Esophagus squamous epithelium (tissue), 5 donors: ENCODE data around the gene MAN2A1. TPM values are rescaled to one million over a fixed set of nuclear protein-coding genes. Genes with fewer than 3 reads are reported as not detected.

Experiments used
- DNase-seq: peaks from one replicate; lab custom pipeline; 2025; lab: John Stamatoyannopoulos, UW
- H3K27ac ChIP-seq, 4 donors: fragments of 200-600 bp; sonication (generic); one replicate each; pipeline ENCODE4 v1.5.1; 2016 to 2019; ENCODE audit warnings: mild to moderate bottlenecking in 1 of 4
- H3K27me3 ChIP-seq, 4 donors: fragments of 200-600 bp; sonication (generic); 1 replicate in 3 of 4; 2 replicates in 1 of 4; pipeline versions ENCODE4 v1.5.1 to v1.6.0; 2017 to 2021; ENCODE audit warnings: antibody characterized with exemption in 1 of 4
- H3K36me3 ChIP-seq, 3 donors: fragments of 200-600 bp; sonication (generic); one replicate each; pipeline ENCODE4 v1.5.1; 2016 to 2019
- H3K4me1 ChIP-seq, 3 donors: fragments of 200-600 bp; sonication (generic); one replicate each; pipeline ENCODE4 v1.5.1; 2017 to 2019
- H3K4me3 ChIP-seq, 4 donors: fragments of 200-600 bp; sonication (generic); 1 replicate in 3 of 4; 2 replicates in 1 of 4; pipeline ENCODE4 v1.5.1; 2016 to 2019; ENCODE audit warnings: mild to moderate bottlenecking in 2 of 4, moderate library complexity in 1 of 4
- H3K9me3 ChIP-seq, 3 donors: fragments of 200-600 bp; sonication (generic); one replicate each; pipeline ENCODE4 v1.5.1; 2016 to 2019
- CTCF ChIP-seq, 6 experiments: fragments of 450-650 bp in 4 of 6; fragments of 200-600 bp in 2 of 6; sonication (generic) in 2 of 6; IDR thresholded peaks; one replicate each; pipeline ENCODE4 v1.5.1; 2016 to 2019; ENCODE audit warnings: antibody characterized with exemption in 6 of 6, mild to moderate bottlenecking in 4 of 6, moderate library complexity in 4 of 6
- POLR2A ChIP-seq, 4 donors: fragments of 450-650 bp; IDR thresholded peaks; one replicate each; pipeline ENCODE4 v1.6.1; 2017; ENCODE audit warnings: antibody characterized with exemption in 4 of 4, mild to moderate bottlenecking in 4 of 4, moderate library complexity in 3 of 4
- WGBS, 2 donors: methylation state at CpG; one replicate each; pipeline ENCODE4 v1.1.5; 2018; 5-methylcytosine and 5-hydroxymethylcytosine counted together
- intact Hi-C: fragments of 100-400 bp; cut with DNase I; formaldehyde crosslinking; loops from one replicate; pipeline ENCODE4 v1.15.0; 2022
- total RNA-seq, 4 donors: library from RNA; depleted of rRNA; stranded (reverse); fragments of >200 nt; gene quantifications; one replicate each; pipeline ENCODE4 v1.1.0, GENCODE V29; 2016
- donor health status: DM: yes; HTN: yes; CAD: no.

Gene MAN2A1
- total RNA-seq, 4 donors from 2014 or later, result 27.4 to 40.1 (median 37.4) TPM

GRCh38 chr5:109865637-109866036 is 175.9 kb downstream of the MAN2A1 start:
- Histone ChIP-seq H3K36me3 (peaks cover 0 to 74% (median 0%) of the 10 kb centered on the region in 3 donors), H3K4me1 (peaks cover 0 to 3% (median 0%) of the 10 kb centered on the region in 3 donors), H3K27ac (no peak overlapping the region), H3K27me3 (no peaks in the 10 kb centered on the region), H3K4me3 (no peak overlapping the region), H3K9me3 (no peaks in the 10 kb centered on the region)
- no peak for TF ChIP-seq POLR2A (IDR thresholded peaks at IDR 0.05)
- TF ChIP-seq CTCF (IDR thresholded peaks at IDR 0.05), result no peak
- intact Hi-C loops, result no loop called here
- 52 to 54% methylated on average over 2 of the region's 2 CpGs for WGBS, 2 donors
- DNase-seq, result no peak

- H3K36me3 ChIP-seq, result peaks cover 0 to 70% (median 0%) of the 10 kb centered on the region in 3 donors
Observed at GRCh38 chr5:109866051-109866450, 176.3 kb downstream of the MAN2A1 start.

GRCh38 chr5:109868737-109869136 is 179.0 kb downstream of the MAN2A1 start:
- intact Hi-C loops, result no loop called here
- no peak for TF ChIP-seq CTCF (IDR thresholded peaks at IDR 0.05)
- TF ChIP-seq POLR2A (IDR thresholded peaks at IDR 0.05), result no peak
- WGBS, 2 donors, result 59 to 68% methylated on average over 2 of the region's 2 CpGs

More at GRCh38 chr5:109866051-109866450, 176.3 kb downstream of the MAN2A1 start:
- no peak overlapping the region for H3K4me3 ChIP-seq
- no peak for DNase-seq
- no peaks in the 10 kb centered on the region for H3K9me3 ChIP-seq
- peaks cover 0 to 3% (median 0%) of the 10 kb centered on the region in 3 donors for H3K4me1 ChIP-seq
- TF ChIP-seq POLR2A (IDR thresholded peaks at IDR 0.05) (no peak), CTCF (IDR thresholded peaks at IDR 0.05) (no peak)
- 80 to 100% methylated on average over 2 of the region's 2 CpGs for WGBS, 2 donors
- intact Hi-C loops, result no loop called here
- no peaks in the 10 kb centered on the region for H3K27me3 ChIP-seq
- no peak overlapping the region for H3K27ac ChIP-seq

GRCh38 chr5:109873687-109874086 is 184.0 kb downstream of the MAN2A1 start:
- Histone ChIP-seq H3K4me1 (peaks cover 0 to 10% (median 0%) of the 10 kb centered on the region in 3 donors), H3K36me3 (peaks cover 0 to 4% (median 0%) of the 10 kb centered on the region in 3 donors), H3K4me3 (no peak overlapping the region), H3K27me3 (no peaks in the 10 kb centered on the region), H3K27ac (no peak overlapping the region), H3K9me3 (no peaks in the 10 kb centered on the region)
- TF ChIP-seq CTCF (IDR thresholded peaks at IDR 0.05) (no peak), POLR2A (IDR thresholded peaks at IDR 0.05) (no peak)
- WGBS, 2 donors, result 94% methylated on average over 4 of the region's 4 CpGs
- no peak for DNase-seq
- intact Hi-C loops, result no loop called here

More at GRCh38 chr5:109868737-109869136, 179.0 kb downstream of the MAN2A1 start:
- Histone ChIP-seq H3K27ac (no peak overlapping the region), H3K9me3 (no peaks in the 10 kb centered on the region), H3K27me3 (no peaks in the 10 kb centered on the region), H3K4me3 (no peak overlapping the region), H3K4me1 (peaks cover 0 to 3% (median 0%) of the 10 kb centered on the region in 3 donors), H3K36me3 (peaks cover 0 to 48% (median 0%) of the 10 kb centered on the region in 3 donors)
- no peak for DNase-seq

- Histone ChIP-seq H3K4me3 (no peak overlapping the region), H3K27me3 (no peaks in the 10 kb centered on the region), H3K4me1 (peaks cover 0 to 10% (median 0%) of the 10 kb centered on the region in 3 donors), H3K36me3 (no peaks in the 10 kb centered on the region), H3K27ac (no peak overlapping the region), H3K9me3 (no peaks in the 10 kb centered on the region)
- DNase-seq, result no peak
- intact Hi-C loops, result no loop called here
- 86 to 89% methylated on average over 2 of the region's 2 CpGs for WGBS, 2 donors
- no peak for TF ChIP-seq POLR2A (IDR thresholded peaks at IDR 0.05)
- TF ChIP-seq CTCF (IDR thresholded peaks at IDR 0.05), result no peak
Observed at GRCh38 chr5:109874108-109874507, 184.4 kb downstream of the MAN2A1 start.
